PC-3 (cell line): ENCODE measurements around the gene CYP4F11. TPM values are rescaled to one million over a fixed set of nuclear protein-coding genes. Genes with fewer than 3 reads are reported as not detected.
A peak's percentile ranks its signal among the peaks of the same experiment; 100 is the strongest.
"Not testable (repeated sequence)": the region's sequence is repeated elsewhere in the genome, so short reads cannot be mapped to it uniquely, and the experiment has no call there.

ENCODE experiments used
- ATAC-seq: fragments of 200-7000 bp; cut with Tn5 transposase; 2 replicates; pipeline ENCODE4 v1.9.1; 2020; ENCODE audit warnings: mild to moderate bottlenecking, moderate library complexity
- BruUV-seq: library from RNA; stranded (reverse); fragments of 400-500 nt; replicated peaks from 2 replicates; lab custom pipeline; 2021; lab: Mats Ljungman, UMichigan
- CTCF ChIA-PET: fragments of 300-600 bp; sonication (Branson Sonifier 250); formaldehyde crosslinking; loops from one replicate; lab custom pipeline; 2022; ENCODE audit warnings: antibody characterized with exemption; lab: Charles Lee
- POLR2A ChIA-PET: fragments of 300-600 bp; sonication (Branson Sonifier 250); formaldehyde crosslinking; loops from one replicate; lab custom pipeline; 2022; ENCODE audit warnings: antibody characterized with exemption; ENCODE audit not compliant: unreplicated experiment; lab: Charles Lee
- DNase-seq: peaks from one replicate; pipeline ENCODE4 v3.0.0-alpha.2; 2015
- H2AFZ ChIP-seq: fragments of 300-600 bp; sonication (generic); 2 replicates; pipeline ENCODE4 v1.6.0; 2016; ENCODE audit warnings: antibody characterized with exemption, low read length
- H3F3A ChIP-seq: fragments of 300-600 bp; sonication (generic); one replicate; pipeline ENCODE4 v1.6.0; 2017; ENCODE audit warnings: antibody characterized with exemption, low read length, control low read depth, mild to moderate bottlenecking; ENCODE audit not compliant: unreplicated experiment
- H3K27ac ChIP-seq: fragments of 300-600 bp; sonication (generic); 2 replicates; pipeline ENCODE4 v1.5.1; 2016; ENCODE audit warnings: mild to moderate bottlenecking, low read length
- H3K27me3 ChIP-seq: fragments of 300-600 bp; sonication (generic); 2 replicates; pipeline ENCODE4 v1.6.1; 2016; ENCODE audit warnings: low read length, mixed read lengths
- H3K36me3 ChIP-seq: fragments of 300-600 bp; sonication (generic); 2 replicates; pipeline ENCODE4 v1.6.1; 2016; ENCODE audit warnings: low read depth, mixed run types, low read length, mixed read lengths
- H3K4me1 ChIP-seq: fragments of 300-600 bp; sonication (generic); 2 replicates; pipeline ENCODE4 v1.5.1; 2016; ENCODE audit warnings: low read length; ENCODE audit not compliant: insufficient read depth
- H3K4me2 ChIP-seq: fragments of 300-600 bp; sonication (generic); 2 replicates; pipeline ENCODE4 v1.6.0; 2016; ENCODE audit warnings: low read length
- H3K4me3 ChIP-seq: fragments of 300-600 bp; sonication (generic); 2 replicates; pipeline ENCODE4 v1.5.1; 2016; ENCODE audit warnings: mild to moderate bottlenecking, low read length, mixed read lengths
- H3K79me2 ChIP-seq: fragments of 300-600 bp; sonication (generic); 2 replicates; pipeline ENCODE4 v1.6.1; 2017; ENCODE audit warnings: low read length, mixed read lengths
- H3K9ac ChIP-seq: fragments of 300-600 bp; sonication (generic); 2 replicates; pipeline ENCODE4 v1.6.0; 2016; ENCODE audit warnings: mild to moderate bottlenecking, low read length
- H3K9me2 ChIP-seq: fragments of 300-600 bp; sonication (generic); replicated peaks from 2 replicates; pipeline ENCODE4 v1.6.1; 2016; ENCODE audit warnings: mixed run types, low read length, mixed read lengths
- H3K9me3 ChIP-seq: fragments of 300-600 bp; sonication (generic); 2 replicates; pipeline ENCODE4 v1.6.1; 2016; ENCODE audit warnings: low read length, mixed read lengths
- H4K20me1 ChIP-seq: fragments of 300-600 bp; sonication (generic); 2 replicates; pipeline ENCODE4 v1.6.1; 2016; ENCODE audit warnings: low read length, mixed read lengths
- EZH2 ChIP-seq: fragments of 300-600 bp; sonication (generic); IDR thresholded peaks from one replicate; pipeline ENCODE4 v1.6.1; 2017; ENCODE audit warnings: antibody characterized with exemption, mild to moderate bottlenecking, low read length; ENCODE audit not compliant: unreplicated experiment
- EZH2phosphoT487 ChIP-seq: fragments of 300-600 bp; sonication (generic); IDR thresholded peaks from 2 replicates; pipeline ENCODE4 v1.6.1; 2018; ENCODE audit warnings: mild to moderate bottlenecking, antibody characterized with exemption, low read length, borderline replicate concordance
- intact Hi-C: fragments of 100-400 bp; cut with micrococcal nuclease; formaldehyde crosslinking; loops from 2 replicates; pipeline ENCODE4 v1.9.0; 2023
- total RNA-seq: library from RNA; depleted of rRNA; stranded (reverse); fragments of >200 nt; gene quantifications from 2 replicates; pipeline ENCODE4 v1.2.3, GENCODE V29; 2014
- TF ChIP-seq, protein P1 (sequence below): fragments of 300-600 bp; sonication (generic); conservative IDR thresholded peaks from 2 replicates; pipeline ENCODE4 v1.5.1; 2017; ENCODE audit warnings: antibody characterized with exemption, low read depth, mild to moderate bottlenecking, low read length

Gene CYP4F11
- total RNA-seq, 1 experiment from 2014 or later: 0.11 TPM

DNA sequence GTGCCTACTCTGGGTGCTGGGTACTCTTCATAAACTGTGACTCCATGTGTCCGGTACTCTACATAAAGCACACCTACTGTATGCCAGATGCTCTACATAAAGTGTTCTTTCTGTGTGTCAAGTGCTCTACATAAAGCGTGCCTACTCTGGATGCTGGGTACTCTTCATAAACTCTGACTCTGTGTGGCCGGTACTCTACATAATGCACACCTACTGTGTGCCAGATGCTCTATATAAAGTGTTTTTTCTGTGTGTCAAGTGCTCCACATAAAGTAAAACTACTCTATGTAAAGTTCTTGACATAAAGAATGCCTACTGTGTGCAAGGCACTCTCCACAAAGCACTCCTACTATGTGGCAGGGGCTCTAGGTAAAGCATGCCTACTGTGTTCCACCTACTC, 1.8 kb upstream of the CYP4F11 start:
- Histone ChIP-seq H3K36me3 (no peaks in the 10 kb centered on the region), H2AFZ (no peak overlapping the region), H3K4me2 (no peak overlapping the region), H3K9me2 (no peaks in the 10 kb centered on the region), H3K27ac (no peak overlapping the region), H4K20me1 (no peaks in the 10 kb centered on the region), H3F3A (no peaks in the 10 kb centered on the region), H3K9ac (no peak overlapping the region), H3K4me3 (no peak overlapping the region), H3K9me3 (no peaks in the 10 kb centered on the region), H3K79me2 (no peaks in the 10 kb centered on the region), H3K4me1 (peaks cover 6% of the 10 kb centered on the region), H3K27me3 (peaks cover 20% of the 10 kb centered on the region)
- POLR2A ChIA-PET: no interaction called here
- TF ChIP-seq EZH2phosphoT487: no peak
- TF ChIP-seq EZH2: no peak
- TF ChIP-seq, protein P1, sequence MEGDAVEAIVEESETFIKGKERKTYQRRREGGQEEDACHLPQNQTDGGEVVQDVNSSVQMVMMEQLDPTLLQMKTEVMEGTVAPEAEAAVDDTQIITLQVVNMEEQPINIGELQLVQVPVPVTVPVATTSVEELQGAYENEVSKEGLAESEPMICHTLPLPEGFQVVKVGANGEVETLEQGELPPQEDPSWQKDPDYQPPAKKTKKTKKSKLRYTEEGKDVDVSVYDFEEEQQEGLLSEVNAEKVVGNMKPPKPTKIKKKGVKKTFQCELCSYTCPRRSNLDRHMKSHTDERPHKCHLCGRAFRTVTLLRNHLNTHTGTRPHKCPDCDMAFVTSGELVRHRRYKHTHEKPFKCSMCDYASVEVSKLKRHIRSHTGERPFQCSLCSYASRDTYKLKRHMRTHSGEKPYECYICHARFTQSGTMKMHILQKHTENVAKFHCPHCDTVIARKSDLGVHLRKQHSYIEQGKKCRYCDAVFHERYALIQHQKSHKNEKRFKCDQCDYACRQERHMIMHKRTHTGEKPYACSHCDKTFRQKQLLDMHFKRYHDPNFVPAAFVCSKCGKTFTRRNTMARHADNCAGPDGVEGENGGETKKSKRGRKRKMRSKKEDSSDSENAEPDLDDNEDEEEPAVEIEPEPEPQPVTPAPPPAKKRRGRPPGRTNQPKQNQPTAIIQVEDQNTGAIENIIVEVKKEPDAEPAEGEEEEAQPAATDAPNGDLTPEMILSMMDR: no peak
- DNase-seq (no peak), ATAC-seq (no peak)
- intact Hi-C loops: no loop called here
- no TSS peak for BruUV-seq
- CTCF ChIA-PET: no interaction called here

DNA sequence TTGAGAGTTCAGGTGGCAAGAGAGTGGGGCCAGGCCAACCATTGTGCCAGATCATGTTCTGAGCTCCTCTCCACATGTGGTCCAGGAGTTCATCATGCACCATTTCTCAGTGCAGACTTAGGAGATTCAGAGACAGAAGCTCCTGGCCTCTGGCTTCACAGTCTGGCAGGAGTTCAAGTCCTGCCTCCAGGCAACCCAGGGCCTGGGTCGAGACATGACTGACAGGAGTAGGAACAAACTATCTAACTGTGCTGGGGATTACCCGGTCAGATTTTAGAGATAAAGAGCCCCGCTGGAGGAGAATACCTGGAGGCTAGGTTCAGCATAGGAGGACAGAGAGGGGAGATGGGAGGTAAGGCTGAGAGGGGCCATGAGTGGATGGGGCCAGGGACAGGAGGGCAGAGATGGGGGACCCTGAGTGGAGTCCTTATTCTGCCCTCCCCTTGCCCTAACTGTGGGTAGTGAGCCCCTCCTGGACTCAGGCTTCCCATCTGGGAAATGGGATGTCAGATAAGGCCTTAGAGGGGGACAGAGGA, 906 bp upstream of the CYP4F11 start:
- intact Hi-C loops: no loop called here
- peak; percentile 4 for DNase-seq
- ChIA-PET CTCF (no interaction called here), POLR2A (no interaction called here)
- Histone ChIP-seq H3K36me3 (no peaks in the 10 kb centered on the region), H3K4me1 (peaks cover 6% of the 10 kb centered on the region), H3K9me2 (no peaks in the 10 kb centered on the region), H3K4me2 (no peak overlapping the region), H3F3A (no peaks in the 10 kb centered on the region), H3K27me3 (peaks cover 10% of the 10 kb centered on the region), H3K27ac (no peak overlapping the region), H4K20me1 (no peaks in the 10 kb centered on the region), H3K4me3 (no peak overlapping the region), H3K79me2 (no peaks in the 10 kb centered on the region), H3K9ac (no peak overlapping the region), H2AFZ (no peak overlapping the region), H3K9me3 (no peaks in the 10 kb centered on the region)
- TF ChIP-seq, protein P1: no peak
- TF ChIP-seq EZH2phosphoT487: no peak
- TF ChIP-seq EZH2: no peak
- no peak for ATAC-seq
- no TSS peak for BruUV-seq

DNA sequence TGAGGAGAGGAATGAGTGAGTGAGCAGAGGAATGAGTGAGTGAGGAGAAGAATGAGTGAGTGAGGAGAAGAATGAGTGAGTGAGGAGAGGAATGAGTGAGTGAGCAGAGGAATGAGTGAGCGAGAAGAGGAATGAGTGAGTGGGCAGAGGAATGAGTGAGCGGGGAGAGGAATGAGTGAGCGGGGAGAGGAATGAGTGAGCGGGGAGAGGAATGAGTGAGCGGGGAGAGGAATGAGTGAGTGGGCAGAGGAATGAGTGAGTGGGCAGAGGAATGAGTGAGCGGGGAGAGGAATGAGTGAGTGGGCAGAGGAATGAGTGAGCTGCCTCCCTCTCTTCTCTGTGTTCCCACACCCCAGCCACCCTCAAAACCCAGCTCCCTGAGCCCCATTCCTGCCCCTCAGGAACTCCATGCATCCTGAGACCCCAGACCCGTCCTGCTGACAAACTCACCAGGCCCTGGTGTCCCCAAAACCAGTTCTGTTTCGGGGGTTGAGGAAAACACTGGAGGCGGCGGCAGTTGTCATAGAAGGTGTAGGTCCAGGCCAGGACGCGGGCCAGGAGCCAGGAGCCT, 483 bp downstream of the CYP4F11 start:
- H3K9me2 ChIP-seq, CTCF ChIA-PET, H3K27me3 ChIP-seq, H3K79me2 ChIP-seq, BruUV-seq, H2AFZ ChIP-seq, H3K9ac ChIP-seq, H3K4me1 ChIP-seq, POLR2A ChIA-PET, DNase-seq, ATAC-seq, intact Hi-C loops, H3K4me2 ChIP-seq, H3F3A ChIP-seq, H4K20me1 ChIP-seq, H3K9me3 ChIP-seq, H3K36me3 ChIP-seq, H3K27ac ChIP-seq, H3K4me3 ChIP-seq: not testable (repeated sequence)
